T47D (cell line): ENCODE data around the gene HS3ST4.
A peak's percentile ranks its signal among the peaks of the same experiment; 100 is the strongest.

Experiments
- DNase-seq, 2 experiments: peaks; one replicate each; pipeline versions ENCODE4 v3.0.0 to v3.0.0-alpha.2; 2011 to 2012; ENCODE audit warnings: low read depth in 1 of 2, low spot score in 1 of 2
- JUND ChIP-seq: IDR thresholded peaks from 2 replicates; pipeline ENCODE4 v1.6.1; 2012; ENCODE audit warnings: low read depth
- in situ Hi-C: cut with HindIII; loops from 2 replicates; pipeline ENCODE4 v1.10.0; 2016; ENCODE audit warnings: low sequenced_read_pairs, low pct_unique_long_range_greater_than_20kb

HS3ST4 gene

GRCh38 chr16:25799816-25800215 lies 108.1 kb downstream of the HS3ST4 start:
- no peak for DNase-seq
- TF ChIP-seq JUND, result no peak
- in situ Hi-C loops, result no loop called here

DNA sequence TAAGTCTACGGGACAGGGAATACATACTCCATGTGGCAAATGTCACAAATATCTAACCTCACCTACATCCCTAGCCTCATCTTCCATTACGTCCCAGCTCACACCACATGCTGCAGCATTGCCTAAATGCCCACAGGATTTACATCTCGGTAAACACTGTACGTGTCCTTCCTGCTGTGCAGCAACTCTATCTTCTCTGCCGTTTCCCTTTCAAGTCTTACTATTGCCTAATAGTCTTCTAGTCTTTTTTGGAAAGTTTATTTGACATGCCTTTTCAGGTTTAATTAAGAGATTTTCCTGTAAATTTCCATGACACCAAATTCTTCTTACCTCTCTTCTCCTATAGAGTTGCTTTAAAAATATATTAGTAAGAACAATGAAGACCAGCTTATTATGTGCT lies 120.5 kb downstream of the HS3ST4 start:
- DNase-seq, result no peak
- in situ Hi-C loops, result no loop called here
- TF ChIP-seq JUND, result no peak

- no peak for DNase-seq
- in situ Hi-C loops, result no loop called here
- no peak for TF ChIP-seq JUND
These were observed 125.5 kb downstream of the HS3ST4 start for GRCh38 chr16:25817295-25817694.

- no peak for DNase-seq
- no peak for TF ChIP-seq JUND
- in situ Hi-C loops, result no loop called here
These were observed 126.1 kb downstream of the HS3ST4 start for GRCh38 chr16:25817876-25818275.

GRCh38 chr16:25823891-25824290 lies 132.1 kb downstream of the HS3ST4 start:
- in situ Hi-C loops, result no loop called here

DNA sequence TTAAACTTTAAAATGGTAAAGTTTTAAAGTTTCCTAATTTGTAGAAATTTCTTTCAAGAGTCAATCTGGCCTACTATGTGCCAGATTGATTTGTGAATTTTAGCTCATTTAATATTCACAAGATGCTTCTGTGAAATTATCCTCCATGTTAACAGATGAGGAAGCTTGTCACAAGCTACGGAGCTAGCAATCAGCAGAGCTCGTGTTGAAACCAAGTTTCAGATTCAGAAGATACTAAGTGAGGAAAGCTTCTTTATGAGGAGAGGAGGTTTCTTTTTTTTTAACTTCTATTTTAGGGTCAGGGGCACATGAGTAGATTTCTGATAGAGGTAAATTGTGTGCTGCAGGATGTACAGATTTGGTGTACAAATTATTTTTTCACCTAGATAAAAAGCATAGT lies 135.9 kb downstream of the HS3ST4 start:
- no peak for TF ChIP-seq JUND
- no peak for DNase-seq
- in situ Hi-C loops, result no loop called here

More at GRCh38 chr16:25823891-25824290, 132.1 kb downstream of the HS3ST4 start:
- no peak for DNase-seq
- TF ChIP-seq JUND, result no peak

DNA sequence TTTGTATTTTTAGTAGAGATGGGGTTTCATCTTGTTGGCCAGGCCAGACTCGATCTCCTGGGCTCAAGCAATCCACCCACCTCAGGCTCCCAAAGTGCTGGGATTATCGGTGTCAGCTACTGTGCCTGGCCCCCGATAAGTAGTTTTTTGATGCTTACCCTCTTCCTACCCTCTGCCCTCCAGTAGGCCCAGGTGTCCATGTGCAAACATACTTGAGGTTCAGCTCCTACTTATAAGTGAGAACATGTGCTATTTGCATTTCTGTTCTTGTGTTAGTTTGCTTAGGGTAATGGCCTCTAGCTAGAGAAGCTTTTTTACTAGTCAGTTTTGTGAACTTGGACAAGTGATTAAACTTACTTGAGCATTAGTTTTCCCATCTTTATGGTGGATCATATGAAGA lies 136.8 kb downstream of the HS3ST4 start:
- in situ Hi-C loops, result no loop called here
- no peak for DNase-seq
- TF ChIP-seq JUND, result no peak

DNA sequence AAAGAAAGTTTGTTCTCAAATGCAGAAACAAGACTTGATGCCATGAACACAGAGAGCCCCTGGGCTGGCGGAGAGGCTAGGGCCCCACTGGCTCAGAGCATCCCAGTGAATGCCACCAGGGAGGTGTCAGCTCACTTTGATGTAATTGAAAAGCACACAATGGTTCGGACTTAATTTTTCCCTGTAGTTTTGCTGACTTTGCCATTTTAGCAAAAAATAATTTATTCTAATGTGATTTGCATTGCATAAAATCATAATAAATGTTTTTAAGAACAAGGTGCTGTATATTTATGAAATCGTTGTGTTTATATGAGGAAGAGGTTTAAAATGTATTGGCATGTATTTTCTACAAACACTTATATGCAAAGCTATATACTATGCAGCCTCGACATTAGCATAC lies 140.5 kb downstream of the HS3ST4 start:
- in situ Hi-C loops, result no loop called here
- TF ChIP-seq JUND, result no peak
- no peak for DNase-seq

GRCh38 chr16:25834101-25834500 lies 142.3 kb downstream of the HS3ST4 start:
- in situ Hi-C loops, result no loop called here
- TF ChIP-seq JUND, result no peak

DNA sequence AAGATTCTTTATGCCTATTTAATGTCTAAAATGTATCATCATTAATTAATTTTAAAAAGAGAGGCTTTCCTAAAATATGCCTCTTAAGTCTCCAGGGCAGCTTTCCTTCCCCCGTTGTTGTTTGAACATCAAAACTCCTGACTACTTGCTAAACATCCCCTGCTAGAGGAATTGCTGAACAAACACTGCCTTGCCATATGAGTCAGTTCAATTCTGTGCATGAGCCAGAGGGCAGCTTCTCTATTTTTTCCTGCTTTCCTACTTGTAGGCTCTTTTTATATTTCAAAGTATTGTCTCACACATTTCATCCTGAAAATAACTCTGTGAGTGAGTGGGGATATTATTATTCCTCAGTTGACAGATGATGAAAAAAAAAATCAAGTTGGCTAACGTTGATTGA lies 143.4 kb downstream of the HS3ST4 start:
- in situ Hi-C loops, result no loop called here
- no peak for DNase-seq
- no peak for TF ChIP-seq JUND

More at GRCh38 chr16:25834101-25834500, 142.3 kb downstream of the HS3ST4 start:
- DNase-seq, result no peak

DNA sequence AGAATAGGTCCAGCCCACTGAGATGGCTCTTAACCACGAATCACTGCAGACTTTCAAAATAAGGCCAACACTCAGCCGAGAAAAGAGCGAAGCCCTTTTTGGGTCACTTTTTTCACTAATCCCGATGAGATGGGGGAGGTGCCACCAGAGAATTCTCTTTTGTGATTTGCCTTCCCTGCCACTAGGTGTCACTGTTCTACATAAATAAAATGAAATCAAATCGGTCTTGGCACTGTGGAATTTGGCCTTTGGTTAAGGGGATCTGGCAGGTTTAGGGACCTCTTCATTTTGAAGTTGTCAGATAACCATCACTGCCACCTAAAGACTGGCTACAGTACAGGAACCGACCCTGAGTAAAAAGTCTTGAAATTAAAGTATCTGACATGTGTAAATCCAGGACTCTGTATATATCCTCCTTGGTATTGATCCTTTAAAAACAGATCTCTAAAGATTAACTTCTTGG lies 147.0 kb downstream of the HS3ST4 start:
- peak; percentile 11 to 66 for DNase-seq
- no peak for TF ChIP-seq JUND
- in situ Hi-C loops, result no loop called here

GRCh38 chr16:25841761-25842160 lies 150.0 kb downstream of the HS3ST4 start:
- in situ Hi-C loops, result no loop called here
- TF ChIP-seq JUND, result no peak
- DNase-seq, result no peak

DNA sequence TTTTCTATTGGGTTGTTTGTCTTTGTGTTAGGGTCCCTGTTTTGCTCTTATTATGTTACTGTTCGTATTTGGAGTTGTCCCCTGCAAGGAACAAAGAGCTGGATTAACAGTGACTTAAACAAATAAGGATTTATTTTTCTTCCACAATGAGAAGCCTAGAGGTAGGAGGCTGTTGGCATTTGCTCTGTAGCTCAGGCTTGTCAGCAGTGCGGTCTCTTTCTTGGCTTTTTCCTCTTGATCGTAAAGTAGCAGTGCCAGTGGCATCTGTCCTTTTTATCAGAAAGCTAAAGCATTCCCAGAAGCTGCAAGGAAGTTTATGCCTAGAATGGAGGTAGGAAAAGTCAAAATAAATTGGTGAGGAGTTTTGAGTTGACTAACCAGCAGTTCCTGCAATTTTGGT lies 154.1 kb downstream of the HS3ST4 start:
- no peak for TF ChIP-seq JUND
- in situ Hi-C loops, result no loop called here
- no peak for DNase-seq

DNA sequence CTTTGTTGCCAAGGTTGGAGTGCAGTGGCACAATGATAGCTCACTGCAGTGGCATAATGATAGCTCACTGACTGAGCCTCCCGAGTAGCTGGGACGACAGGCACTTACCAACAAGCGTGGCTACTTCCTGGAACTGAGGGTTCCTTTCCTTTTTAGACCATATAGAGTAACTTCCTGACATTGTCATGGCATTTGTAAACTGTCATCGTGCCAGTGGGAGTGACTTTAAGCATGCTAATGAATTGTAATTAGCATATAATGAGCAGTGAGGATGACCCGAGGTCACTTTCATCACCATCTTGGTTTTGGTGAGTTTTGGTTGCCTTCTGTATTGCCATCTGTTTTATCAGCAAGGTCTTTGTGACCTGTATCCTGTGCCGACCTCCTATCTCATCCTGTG lies 162.4 kb downstream of the HS3ST4 start:
- TF ChIP-seq JUND, result no peak
- in situ Hi-C loops, result no loop called here
- DNase-seq, result no peak

DNA sequence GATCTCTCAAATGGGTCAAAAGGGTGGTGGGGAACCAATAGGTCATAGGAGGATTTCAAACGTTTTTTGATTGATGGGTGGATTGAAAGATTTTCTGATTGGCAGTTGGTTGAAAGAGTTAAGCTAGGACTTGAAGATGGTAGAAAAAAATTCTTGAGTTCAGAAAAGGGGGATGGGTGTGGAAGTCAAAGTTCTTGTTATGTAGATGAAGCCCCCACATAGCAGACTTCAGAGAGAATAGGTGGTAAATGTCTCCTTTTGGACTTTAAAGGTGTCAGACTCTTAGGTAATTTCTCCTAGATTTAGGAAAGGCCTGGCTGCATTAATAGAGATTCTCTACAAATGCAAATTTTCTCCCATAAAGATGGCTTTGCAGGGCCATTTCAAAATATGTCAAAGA lies 163.3 kb downstream of the HS3ST4 start:
- in situ Hi-C loops, result no loop called here
- no peak for DNase-seq
- TF ChIP-seq JUND, result no peak
